ENCODE measurements around the gene GNAS. TPM values are rescaled to one million over a fixed set of nuclear protein-coding genes. Genes with fewer than 3 reads are reported as not detected.

GNAS gene
- total RNA-seq, 1 experiment from 2014 or later: 1,936 TPM

- ChIA-PET POLR2A (no interaction called here), CTCF (no interaction called here)
- H3K27me3 ChIP-seq (replicated peaks; ENCODE audit: control insufficient read depth, insufficient read depth, low read length): no peaks in the 10 kb centered on the region
- no peaks in the 10 kb centered on the region for H3K36me3 ChIP-seq (ENCODE audit: control insufficient read depth, insufficient read depth, low read length)
- Mint-ChIP-seq H3K36me3 (ENCODE audit: insufficient read depth, unreplicated experiment) (peaks cover 68% of the 10 kb centered on the region), H3K27ac (ENCODE audit: unreplicated experiment) (peak overlapping the region; percentile 95), H3K4me3 (ENCODE audit: unreplicated experiment) (peak overlapping the region; percentile 99), H3K9me3 (ENCODE audit: unreplicated experiment) (no peaks in the 10 kb centered on the region), H3K27me3 (ENCODE audit: insufficient read depth, unreplicated experiment) (no peaks in the 10 kb centered on the region), H3K4me1 (ENCODE audit: low read depth, unreplicated experiment) (peaks cover 15% of the 10 kb centered on the region)
- no TSS peak for BruUV-seq (replicated peaks)
- no peaks in the 10 kb centered on the region for H3K9me3 ChIP-seq
- DNase-seq: no peak
- peak overlapping the region; percentile 98 for H3K4me3 ChIP-seq (ENCODE audit: low read depth, low read length)
- TF ChIP-seq CTCF (IDR thresholded peaks at IDR 0.05; ENCODE audit: insufficient read depth in 1 of 2, low read depth in 1 of 2, low read length in 1 of 2, severe bottlenecking in 1 of 2, unreplicated experiment in 1 of 2): no peak
- intact Hi-C loops (cut with micrococcal nuclease; ENCODE audit: unreplicated experiment): loop anchor here (2.0 kb wide), 1 partner anchor 88 kb away; the partner anchor contains the start of gene NELFCD
- peaks cover 26% of the 10 kb centered on the region for H3K4me1 ChIP-seq
Measured at GRCh38 chr20:58892932-58893224, 40.4 kb downstream of the GNAS start.

- peak overlapping the region; percentile 95 for H3K27ac Mint-ChIP-seq (ENCODE audit: unreplicated experiment)
- H3K9me3 Mint-ChIP-seq (ENCODE audit: unreplicated experiment): no peaks in the 10 kb centered on the region
- BruUV-seq (replicated peaks): TSS peak; percentile 19
- Histone ChIP-seq H3K27me3 (replicated peaks; ENCODE audit: control insufficient read depth, insufficient read depth, low read length) (no peaks in the 10 kb centered on the region), H3K4me3 (ENCODE audit: low read depth, low read length) (peak overlapping the region; percentile 98), H3K9me3 (no peaks in the 10 kb centered on the region), H3K36me3 (ENCODE audit: control insufficient read depth, insufficient read depth, low read length) (no peaks in the 10 kb centered on the region), H3K4me1 (peaks cover 26% of the 10 kb centered on the region)
- ChIA-PET POLR2A (no interaction called here), CTCF (no interaction called here)
- H3K4me3 Mint-ChIP-seq (ENCODE audit: unreplicated experiment): peak overlapping the region; percentile 99
- peak in 1 of 2 experiments; percentile 11 for DNase-seq
- no peaks in the 10 kb centered on the region for H3K27me3 Mint-ChIP-seq (ENCODE audit: insufficient read depth, unreplicated experiment)
- TF ChIP-seq CTCF (IDR thresholded peaks at IDR 0.05; ENCODE audit: insufficient read depth in 1 of 2, low read depth in 1 of 2, low read length in 1 of 2, severe bottlenecking in 1 of 2, unreplicated experiment in 1 of 2): no peak
- peaks cover 15% of the 10 kb centered on the region for H3K4me1 Mint-ChIP-seq (ENCODE audit: low read depth, unreplicated experiment)
- intact Hi-C loops (cut with micrococcal nuclease; ENCODE audit: unreplicated experiment): loop anchor here (2.0 kb wide), 1 partner anchor 87 kb away; the partner anchor contains the start of gene NELFCD
- H3K36me3 Mint-ChIP-seq (ENCODE audit: insufficient read depth, unreplicated experiment): peaks cover 75% of the 10 kb centered on the region
Measured at GRCh38 chr20:58893355-58894120, 41.0 kb downstream of the GNAS start.

- peak in 1 of 2 experiments; percentile 23 for DNase-seq
- H3K27ac Mint-ChIP-seq (ENCODE audit: unreplicated experiment): no peak overlapping the region
- H3K36me3 ChIP-seq (ENCODE audit: control insufficient read depth, insufficient read depth, low read length): no peaks in the 10 kb centered on the region; the same call in 1 of the 2 replicates
- no peaks in the 10 kb centered on the region for H3K27me3 ChIP-seq (replicated peaks; ENCODE audit: control insufficient read depth, insufficient read depth, low read length)
- H3K9me3 ChIP-seq: no peaks in the 10 kb centered on the region
- peaks cover 26% of the 10 kb centered on the region for H3K4me1 ChIP-seq
- BruUV-seq (replicated peaks): no TSS peak
- CTCF ChIA-PET: no interaction called here
- no peaks in the 10 kb centered on the region for H3K27me3 Mint-ChIP-seq (ENCODE audit: insufficient read depth, unreplicated experiment)
- H3K4me3 ChIP-seq (ENCODE audit: low read depth, low read length): no peak overlapping the region
- H3K9me3 Mint-ChIP-seq (ENCODE audit: unreplicated experiment): no peaks in the 10 kb centered on the region
- POLR2A ChIA-PET: no interaction called here
- H3K4me3 Mint-ChIP-seq (ENCODE audit: unreplicated experiment): no peak overlapping the region
- peaks cover 86% of the 10 kb centered on the region for H3K36me3 Mint-ChIP-seq (ENCODE audit: insufficient read depth, unreplicated experiment)
- TF ChIP-seq CTCF (IDR thresholded peaks at IDR 0.05; ENCODE audit: insufficient read depth in 1 of 2, low read depth in 1 of 2, low read length in 1 of 2, severe bottlenecking in 1 of 2, unreplicated experiment in 1 of 2): no peak
- intact Hi-C loops (cut with micrococcal nuclease; ENCODE audit: unreplicated experiment): no loop called here
- peaks cover 15% of the 10 kb centered on the region for H3K4me1 Mint-ChIP-seq (ENCODE audit: low read depth, unreplicated experiment)
Measured at GRCh38 chr20:58894652-58895447, 42.3 kb downstream of the GNAS start.
